ENCODE data around the gene MPPED1. TPM values are rescaled to one million over a fixed set of nuclear protein-coding genes. Genes with fewer than 3 reads are reported as not detected.

The MPPED1 gene
- total RNA-seq, 1 experiment from 2014 or later, result not detected

GRCh38 chr22:43493297-43493696 lies 81.5 kb downstream of the MPPED1 start:
- Histone ChIP-seq H3K27me3 (replicated peaks; ENCODE audit: insufficient read depth, low read depth, low read length, poor library complexity) (no peaks in the 10 kb centered on the region), H3K4me3 (ENCODE audit: low read depth, low read length, poor library complexity, severe bottlenecking) (no peak overlapping the region), H3K27ac (ENCODE audit: low read depth, low read length, poor library complexity, severe bottlenecking) (no peak overlapping the region), H3K9me3 (ENCODE audit: low read depth, low read length, poor library complexity, severe bottlenecking) (no peaks in the 10 kb centered on the region), H3K36me3 (ENCODE audit: insufficient read depth, low read length, poor library complexity, severe bottlenecking) (no peaks in the 10 kb centered on the region), H3K4me1 (ENCODE audit: insufficient read depth, low read length, poor library complexity, severe bottlenecking) (no peaks in the 10 kb centered on the region)
- BruUV-seq (replicated peaks), result no TSS peak
- TF ChIP-seq CTCF (conservative IDR thresholded peaks at IDR 0.05; ENCODE audit: low read depth, low read length), result no peak
- no peak for TF ChIP-seq EZH2 (IDR thresholded peaks at IDR 0.05; ENCODE audit: borderline replicate concordance, low read depth, low read length, poor library complexity, severe bottlenecking)
- DNase-seq (ENCODE audit: low spot score), result no peak
- CTCF ChIA-PET, result no interaction called here
- intact Hi-C loops (cut with micrococcal nuclease; ENCODE audit: unreplicated experiment), result no loop called here
- POLR2A ChIA-PET (ENCODE audit: low non-redundant PET), result no interaction called here

- Histone ChIP-seq H3K36me3 (ENCODE audit: insufficient read depth, low read length, poor library complexity, severe bottlenecking) (no peaks in the 10 kb centered on the region), H3K4me1 (ENCODE audit: insufficient read depth, low read length, poor library complexity, severe bottlenecking) (no peaks in the 10 kb centered on the region), H3K4me3 (ENCODE audit: low read depth, low read length, poor library complexity, severe bottlenecking) (no peak overlapping the region), H3K27me3 (replicated peaks; ENCODE audit: insufficient read depth, low read depth, low read length, poor library complexity) (no peaks in the 10 kb centered on the region), H3K27ac (ENCODE audit: low read depth, low read length, poor library complexity, severe bottlenecking) (no peak overlapping the region), H3K9me3 (ENCODE audit: low read depth, low read length, poor library complexity, severe bottlenecking) (no peaks in the 10 kb centered on the region)
- ChIA-PET POLR2A (ENCODE audit: low non-redundant PET) (no interaction called here), CTCF (no interaction called here)
- intact Hi-C loops (cut with micrococcal nuclease; ENCODE audit: unreplicated experiment), result no loop called here
- TF ChIP-seq CTCF (conservative IDR thresholded peaks at IDR 0.05; ENCODE audit: low read depth, low read length), result no peak
- TF ChIP-seq EZH2 (IDR thresholded peaks at IDR 0.05; ENCODE audit: borderline replicate concordance, low read depth, low read length, poor library complexity, severe bottlenecking), result no peak
- DNase-seq (ENCODE audit: low spot score), result no peak
- BruUV-seq (replicated peaks), result no TSS peak
These were observed 86.4 kb downstream of the MPPED1 start for GRCh38 chr22:43497956-43498855.

- DNase-seq (ENCODE audit: low spot score), result no peak
- intact Hi-C loops (cut with micrococcal nuclease; ENCODE audit: unreplicated experiment), result no loop called here
- POLR2A ChIA-PET (ENCODE audit: low non-redundant PET), result no interaction called here
- H3K27me3 ChIP-seq (replicated peaks; ENCODE audit: insufficient read depth, low read depth, low read length, poor library complexity), result no peaks in the 10 kb centered on the region
- H3K27ac ChIP-seq (ENCODE audit: low read depth, low read length, poor library complexity, severe bottlenecking), result no peak overlapping the region
- TF ChIP-seq EZH2 (IDR thresholded peaks at IDR 0.05; ENCODE audit: borderline replicate concordance, low read depth, low read length, poor library complexity, severe bottlenecking), result no peak
- TF ChIP-seq CTCF (conservative IDR thresholded peaks at IDR 0.05; ENCODE audit: low read depth, low read length), result no peak
- H3K9me3 ChIP-seq (ENCODE audit: low read depth, low read length, poor library complexity, severe bottlenecking), result no peaks in the 10 kb centered on the region
- no peaks in the 10 kb centered on the region for H3K4me1 ChIP-seq (ENCODE audit: insufficient read depth, low read length, poor library complexity, severe bottlenecking)
- BruUV-seq (replicated peaks), result no TSS peak
- no peak overlapping the region for H3K4me3 ChIP-seq (ENCODE audit: low read depth, low read length, poor library complexity, severe bottlenecking)
- H3K36me3 ChIP-seq (ENCODE audit: insufficient read depth, low read length, poor library complexity, severe bottlenecking), result no peaks in the 10 kb centered on the region
- CTCF ChIA-PET, result no interaction called here
These were observed 87.0 kb downstream of the MPPED1 start for GRCh38 chr22:43498856-43499253.

Measured in A673 (cell line).